IPS-18c (cell line): ENCODE measurements around the gene HOXB6.

ENCODE experiments used
- H3K4me3 ChIP-seq: 2 replicates; pipeline ENCODE4 v1.7.0; 2013; ENCODE audit warnings: low read depth, mild to moderate bottlenecking, low read length, moderate library complexity; ENCODE audit not compliant: insufficient read depth
- H3K9me3 ChIP-seq: one replicate; pipeline ENCODE4 v1.6.1; 2013; ENCODE audit warnings: mild to moderate bottlenecking, low read length, moderate library complexity; ENCODE audit not compliant: control insufficient read depth, insufficient read depth

HOXB6 gene

GRCh38 chr17:48547808-48548522, 56.8 kb downstream of the HOXB6 start:
- Histone ChIP-seq H3K4me3 (peak overlapping the region; percentile 26; the same call in 1 of the 2 replicates), H3K9me3 (no peaks in the 10 kb centered on the region)

DNA sequence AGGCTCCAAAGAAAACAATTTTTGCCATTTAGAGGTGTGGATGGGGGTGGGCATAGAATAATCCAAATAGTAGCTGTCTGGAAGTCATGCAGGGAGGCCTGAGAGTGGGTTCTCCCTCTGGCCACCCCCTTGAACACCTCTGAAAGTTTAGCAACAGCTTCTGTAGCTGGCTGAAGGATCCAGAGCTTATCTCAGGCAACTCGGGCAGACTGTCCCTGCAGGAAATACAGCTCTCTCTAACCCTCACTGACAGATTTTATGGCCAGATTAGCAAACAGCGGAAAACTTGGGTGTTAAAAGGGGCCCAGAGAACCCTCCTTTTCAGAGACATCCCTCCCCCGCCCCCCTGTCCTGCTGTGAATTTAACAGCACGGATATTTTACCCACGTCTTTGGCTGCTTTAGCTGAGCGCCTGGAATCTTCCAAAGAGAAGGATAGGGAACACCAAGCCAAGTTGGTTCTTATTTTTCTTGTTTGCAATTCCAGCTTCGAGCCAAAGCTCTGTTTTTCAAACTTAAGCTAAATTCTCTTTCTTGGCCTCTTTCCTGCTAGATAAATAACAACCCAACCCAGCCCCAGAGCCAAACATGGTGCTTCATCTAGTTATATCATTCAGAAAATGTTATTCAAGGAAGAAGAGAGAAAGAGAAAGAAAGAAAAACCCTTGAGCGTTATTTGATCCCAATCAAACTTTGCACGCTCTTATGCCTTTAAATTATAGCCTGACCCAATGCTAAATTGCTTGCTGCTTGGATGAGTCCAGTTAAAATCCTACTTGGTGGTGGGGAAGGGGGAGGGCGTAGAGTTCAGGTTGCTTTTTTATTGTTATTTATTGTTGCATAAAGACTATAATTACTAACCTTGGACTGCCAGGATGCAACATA, 57.6 kb downstream of the HOXB6 start:
- H3K4me3 ChIP-seq = peak overlapping the region; percentile 36; the same call in 1 of the 2 replicates
- no peaks in the 10 kb centered on the region for H3K9me3 ChIP-seq

DNA sequence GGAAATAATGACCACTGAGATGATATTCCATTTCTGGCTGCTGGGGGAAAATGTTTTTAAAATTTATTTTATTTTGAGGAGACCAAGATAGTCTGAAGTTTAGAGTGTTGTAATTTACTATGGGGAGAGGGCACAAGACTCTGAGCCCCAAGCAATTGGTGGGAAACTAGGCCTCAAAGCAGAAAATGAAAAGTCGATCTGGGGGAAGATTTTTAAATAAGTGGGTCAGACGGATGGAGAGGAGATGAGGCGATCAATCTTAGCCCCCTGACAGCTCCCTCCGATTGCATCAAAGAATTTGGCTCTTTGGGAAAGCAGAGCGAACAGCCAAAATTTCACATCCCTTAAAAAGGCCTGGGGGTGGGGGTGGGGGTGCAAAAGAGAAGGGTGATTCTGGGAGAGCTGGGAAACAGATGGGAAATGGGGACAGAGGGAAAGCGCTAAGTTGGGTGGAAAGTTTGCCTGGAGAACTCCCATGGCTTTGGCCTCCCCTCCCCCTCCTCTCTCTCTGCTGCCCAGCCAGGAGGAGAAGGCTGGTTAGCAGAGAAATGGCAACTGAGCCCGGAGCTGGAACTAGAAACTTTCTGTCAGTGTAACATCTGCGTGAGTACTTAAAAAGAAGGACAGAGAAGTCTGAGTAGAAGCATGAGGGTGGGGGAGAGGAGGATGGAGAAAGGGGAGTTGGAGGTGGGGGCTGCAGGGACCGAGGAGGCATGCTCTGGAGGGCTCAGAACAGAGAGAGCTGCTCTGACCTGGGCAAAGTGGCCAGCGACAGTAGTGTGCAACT, 58.5 kb downstream of the HOXB6 start:
- Histone ChIP-seq H3K9me3 (no peaks in the 10 kb centered on the region), H3K4me3 (peak overlapping the region; percentile 36; the same call in 1 of the 2 replicates)
